WTC11 (cell line): ENCODE measurements around the gene XPO6.

Source experiments
- JUN ChIP-seq: sonication (generic); formaldehyde crosslinking; IDR thresholded peaks from 2 replicates; pipeline ENCODE4 v1.8.0; 2023; ENCODE audit warnings: mild to moderate bottlenecking, missing genetic modification reagents
- TEAD4 ChIP-seq: sonication (generic); formaldehyde crosslinking; IDR thresholded peaks from 2 replicates; pipeline ENCODE4 v1.8.0; 2022; ENCODE audit warnings: mild to moderate bottlenecking, missing genetic modification reagents
- TF ChIP-seq, protein P1 (sequence below): sonication (generic); formaldehyde crosslinking; IDR thresholded peaks from 2 replicates; pipeline ENCODE4 v1.8.0; 2022; ENCODE audit warnings: mild to moderate bottlenecking, missing genetic modification reagents
- TF ChIP-seq, protein P2 (sequence below): fragments of 200-600 bp; IDR thresholded peaks from 2 replicates; pipeline ENCODE4 v1.8.0; 2022; ENCODE audit warnings: antibody characterized with exemption
- TF ChIP-seq, protein P3 (sequence below): sonication (generic); formaldehyde crosslinking; IDR thresholded peaks from 2 replicates; pipeline ENCODE4 v1.8.1; 2023; ENCODE audit warnings: mild to moderate bottlenecking, missing genetic modification reagents, moderate library complexity

DNA sequence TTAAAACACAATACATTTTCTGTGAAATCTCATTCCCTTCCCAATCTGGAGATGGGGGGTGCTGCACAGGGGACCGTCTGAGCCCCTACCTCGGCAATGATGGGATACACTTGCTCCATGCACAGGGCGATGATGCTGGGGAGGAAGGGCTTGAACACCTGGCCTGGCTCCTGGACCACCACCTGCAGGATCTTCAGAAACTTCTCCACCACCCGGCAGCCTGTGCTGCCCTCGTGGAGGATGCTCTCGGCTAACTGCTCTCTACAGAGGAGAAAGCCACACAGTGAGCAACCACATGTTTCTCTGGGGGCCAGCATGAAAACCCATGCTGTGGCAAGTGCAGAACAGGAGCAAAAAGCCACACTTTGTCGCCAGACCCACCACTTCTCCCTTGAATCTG, 105.8 kb downstream of the XPO6 start:
- TF ChIP-seq JUN (CRISPR knock-in tag): no peak
- TF ChIP-seq, protein P1, sequence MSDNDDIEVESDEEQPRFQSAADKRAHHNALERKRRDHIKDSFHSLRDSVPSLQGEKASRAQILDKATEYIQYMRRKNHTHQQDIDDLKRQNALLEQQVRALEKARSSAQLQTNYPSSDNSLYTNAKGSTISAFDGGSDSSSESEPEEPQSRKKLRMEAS (CRISPR knock-in tag): no peak
- no peak for TF ChIP-seq TEAD4 (CRISPR knock-in tag)
- TF ChIP-seq, protein P2, sequence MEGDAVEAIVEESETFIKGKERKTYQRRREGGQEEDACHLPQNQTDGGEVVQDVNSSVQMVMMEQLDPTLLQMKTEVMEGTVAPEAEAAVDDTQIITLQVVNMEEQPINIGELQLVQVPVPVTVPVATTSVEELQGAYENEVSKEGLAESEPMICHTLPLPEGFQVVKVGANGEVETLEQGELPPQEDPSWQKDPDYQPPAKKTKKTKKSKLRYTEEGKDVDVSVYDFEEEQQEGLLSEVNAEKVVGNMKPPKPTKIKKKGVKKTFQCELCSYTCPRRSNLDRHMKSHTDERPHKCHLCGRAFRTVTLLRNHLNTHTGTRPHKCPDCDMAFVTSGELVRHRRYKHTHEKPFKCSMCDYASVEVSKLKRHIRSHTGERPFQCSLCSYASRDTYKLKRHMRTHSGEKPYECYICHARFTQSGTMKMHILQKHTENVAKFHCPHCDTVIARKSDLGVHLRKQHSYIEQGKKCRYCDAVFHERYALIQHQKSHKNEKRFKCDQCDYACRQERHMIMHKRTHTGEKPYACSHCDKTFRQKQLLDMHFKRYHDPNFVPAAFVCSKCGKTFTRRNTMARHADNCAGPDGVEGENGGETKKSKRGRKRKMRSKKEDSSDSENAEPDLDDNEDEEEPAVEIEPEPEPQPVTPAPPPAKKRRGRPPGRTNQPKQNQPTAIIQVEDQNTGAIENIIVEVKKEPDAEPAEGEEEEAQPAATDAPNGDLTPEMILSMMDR: no peak
- TF ChIP-seq, protein P3, sequence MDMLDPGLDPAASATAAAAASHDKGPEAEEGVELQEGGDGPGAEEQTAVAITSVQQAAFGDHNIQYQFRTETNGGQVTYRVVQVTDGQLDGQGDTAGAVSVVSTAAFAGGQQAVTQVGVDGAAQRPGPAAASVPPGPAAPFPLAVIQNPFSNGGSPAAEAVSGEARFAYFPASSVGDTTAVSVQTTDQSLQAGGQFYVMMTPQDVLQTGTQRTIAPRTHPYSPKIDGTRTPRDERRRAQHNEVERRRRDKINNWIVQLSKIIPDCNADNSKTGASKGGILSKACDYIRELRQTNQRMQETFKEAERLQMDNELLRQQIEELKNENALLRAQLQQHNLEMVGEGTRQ (CRISPR knock-in tag): no peak
